ENCODE measurements around the gene KIAA0513. TPM values are rescaled to one million over a fixed set of nuclear protein-coding genes. Genes with fewer than 3 reads are reported as not detected.
"Not testable (repeated sequence)": the region's sequence is repeated elsewhere in the genome, so short reads cannot be mapped to it uniquely, and the experiment has no call there.

The KIAA0513 gene
- total RNA-seq, 1 experiment from 2014 or later: 6.6 TPM

DNA sequence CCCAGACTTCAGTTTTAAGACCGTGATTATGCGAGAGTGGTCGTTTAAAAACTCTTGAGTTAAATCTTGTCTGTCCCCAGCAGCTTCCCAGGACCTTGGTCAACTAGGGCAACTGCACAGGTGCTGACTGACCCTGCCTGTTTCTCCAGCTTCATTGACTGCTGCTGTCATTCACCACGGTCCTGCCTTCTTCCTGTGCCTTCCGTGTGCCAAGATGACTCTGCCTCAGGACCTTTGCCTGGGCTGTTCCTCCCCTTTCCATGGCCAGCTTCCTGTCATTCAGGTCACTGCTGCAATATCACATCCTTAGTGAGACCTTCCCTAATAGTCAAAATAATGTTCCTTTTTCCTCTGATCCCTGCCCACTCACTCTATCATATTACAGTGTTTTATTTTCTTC lies 3.9 kb downstream of the KIAA0513 start:
- no TSS peak for BruUV-seq (replicated peaks)
- Histone ChIP-seq H4K20me1 (ENCODE audit: insufficient read depth) (no peaks in the 10 kb centered on the region), H3K27me3 (ENCODE audit: insufficient read depth, low read length) (peaks cover 9% of the 10 kb centered on the region; the same call in 1 of the 2 replicates), H3K27ac (ENCODE audit: low read depth, low read length) (no peak overlapping the region), H3K4me3 (replicated peaks in 1 of 2; ENCODE audit: low read depth in 1 of 2, low read length in 2 of 2) (no peak overlapping the region), H3K9ac (ENCODE audit: low read length) (no peak overlapping the region), H3K9me3 (ENCODE audit: control insufficient read depth in 1 of 2, insufficient read depth in 1 of 2, low read depth in 1 of 2, low read length in 2 of 2) (no peaks in the 10 kb centered on the region), H3K4me2 (ENCODE audit: low read length) (no peak overlapping the region), H3K36me3 (ENCODE audit: control insufficient read depth in 1 of 2, insufficient read depth in 2 of 2, low read length in 2 of 2) (no peaks in the 10 kb centered on the region), H3K79me2 (ENCODE audit: insufficient read depth, low read length) (no peaks in the 10 kb centered on the region), H3K4me1 (ENCODE audit: control insufficient read depth in 1 of 2, insufficient read depth in 2 of 2, low read length in 2 of 2) (peaks cover 27 to 34% of the 10 kb centered on the region in 2 experiments), H2AFZ (ENCODE audit: low read depth, low read length, poor library complexity, severe bottlenecking) (no peak overlapping the region), H3K9me2 (ENCODE audit: insufficient read depth) (no peaks in the 10 kb centered on the region)
- intact Hi-C loops (cut with micrococcal nuclease): no loop called here
- ATAC-seq (no peak), DNase-seq (ENCODE audit: low read depth, low spot score) (no peak)
- ChIA-PET CTCF (no interaction called here), RAD21 (ENCODE audit: low non-redundant PET in 1 of 2, low total read pairs in 2 of 2, uncharacterized antibody in 2 of 2, unreplicated experiment in 2 of 2) (no interaction called here), POLR2A (no interaction called here)
- TF ChIP-seq POLR2A (IDR thresholded peaks at IDR 0.05; ENCODE audit: borderline replicate concordance, extremely low read depth, insufficient read depth, insufficient read length): no peak
- no peak for TF ChIP-seq JUND (IDR thresholded peaks at IDR 0.05)
- TF ChIP-seq, protein P1, sequence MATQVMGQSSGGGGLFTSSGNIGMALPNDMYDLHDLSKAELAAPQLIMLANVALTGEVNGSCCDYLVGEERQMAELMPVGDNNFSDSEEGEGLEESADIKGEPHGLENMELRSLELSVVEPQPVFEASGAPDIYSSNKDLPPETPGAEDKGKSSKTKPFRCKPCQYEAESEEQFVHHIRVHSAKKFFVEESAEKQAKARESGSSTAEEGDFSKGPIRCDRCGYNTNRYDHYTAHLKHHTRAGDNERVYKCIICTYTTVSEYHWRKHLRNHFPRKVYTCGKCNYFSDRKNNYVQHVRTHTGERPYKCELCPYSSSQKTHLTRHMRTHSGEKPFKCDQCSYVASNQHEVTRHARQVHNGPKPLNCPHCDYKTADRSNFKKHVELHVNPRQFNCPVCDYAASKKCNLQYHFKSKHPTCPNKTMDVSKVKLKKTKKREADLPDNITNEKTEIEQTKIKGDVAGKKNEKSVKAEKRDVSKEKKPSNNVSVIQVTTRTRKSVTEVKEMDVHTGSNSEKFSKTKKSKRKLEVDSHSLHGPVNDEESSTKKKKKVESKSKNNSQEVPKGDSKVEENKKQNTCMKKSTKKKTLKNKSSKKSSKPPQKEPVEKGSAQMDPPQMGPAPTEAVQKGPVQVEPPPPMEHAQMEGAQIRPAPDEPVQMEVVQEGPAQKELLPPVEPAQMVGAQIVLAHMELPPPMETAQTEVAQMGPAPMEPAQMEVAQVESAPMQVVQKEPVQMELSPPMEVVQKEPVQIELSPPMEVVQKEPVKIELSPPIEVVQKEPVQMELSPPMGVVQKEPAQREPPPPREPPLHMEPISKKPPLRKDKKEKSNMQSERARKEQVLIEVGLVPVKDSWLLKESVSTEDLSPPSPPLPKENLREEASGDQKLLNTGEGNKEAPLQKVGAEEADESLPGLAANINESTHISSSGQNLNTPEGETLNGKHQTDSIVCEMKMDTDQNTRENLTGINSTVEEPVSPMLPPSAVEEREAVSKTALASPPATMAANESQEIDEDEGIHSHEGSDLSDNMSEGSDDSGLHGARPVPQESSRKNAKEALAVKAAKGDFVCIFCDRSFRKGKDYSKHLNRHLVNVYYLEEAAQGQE (IDR thresholded peaks at IDR 0.05; ENCODE audit: low read depth): no peak
- TF ChIP-seq ZFX (IDR thresholded peaks at IDR 0.05): no peak
- TF ChIP-seq SP1 (IDR thresholded peaks at IDR 0.05; ENCODE audit: low read depth): no peak
- no peak for TF ChIP-seq MAX (IDR thresholded peaks at IDR 0.05)
- TF ChIP-seq ELF1 (IDR thresholded peaks at IDR 0.05; ENCODE audit: borderline replicate concordance, low read depth): no peak
- TF ChIP-seq CTCF (IDR thresholded peaks at IDR 0.05 in 2 of 3, conservative IDR thresholded peaks at IDR 0.05 in 1 of 3; ENCODE audit: borderline replicate concordance in 1 of 3, insufficient read depth in 1 of 3, low read depth in 2 of 3, low read length in 2 of 3): no peak
- TF ChIP-seq RAD21 (IDR thresholded peaks at IDR 0.05; ENCODE audit: low read depth): no peak
- no peak for TF ChIP-seq TCF7L2 (IDR thresholded peaks at IDR 0.05; ENCODE audit: borderline replicate concordance, extremely low read depth, insufficient read depth, insufficient read length)

GRCh38 chr16:85032187-85032586 lies 4.6 kb downstream of the KIAA0513 start:
- CTCF ChIA-PET; H3K4me3 ChIP-seq (replicated peaks in 1 of 2; ENCODE audit: low read depth in 1 of 2, low read length in 2 of 2); H3K9ac ChIP-seq (ENCODE audit: low read length); RAD21 ChIA-PET (ENCODE audit: low non-redundant PET in 1 of 2, low total read pairs in 2 of 2, uncharacterized antibody in 2 of 2, unreplicated experiment in 2 of 2); intact Hi-C loops (cut with micrococcal nuclease); H3K9me2 ChIP-seq (ENCODE audit: insufficient read depth); ATAC-seq; H4K20me1 ChIP-seq (ENCODE audit: insufficient read depth); H3K27me3 ChIP-seq (ENCODE audit: insufficient read depth, low read length); DNase-seq (ENCODE audit: low read depth, low spot score); H3K36me3 ChIP-seq (ENCODE audit: control insufficient read depth in 1 of 2, insufficient read depth in 2 of 2, low read length in 2 of 2); BruUV-seq (replicated peaks); H3K27ac ChIP-seq (ENCODE audit: low read depth, low read length); H3K4me2 ChIP-seq (ENCODE audit: low read length); H2AFZ ChIP-seq (ENCODE audit: low read depth, low read length, poor library complexity, severe bottlenecking); H3K9me3 ChIP-seq (ENCODE audit: control insufficient read depth in 1 of 2, insufficient read depth in 1 of 2, low read depth in 1 of 2, low read length in 2 of 2); H3K79me2 ChIP-seq (ENCODE audit: insufficient read depth, low read length): not testable (repeated sequence)
- peaks cover 30 to 36% of the 10 kb centered on the region in 2 experiments for H3K4me1 ChIP-seq (ENCODE audit: control insufficient read depth in 1 of 2, insufficient read depth in 2 of 2, low read length in 2 of 2)
- POLR2A ChIA-PET: interaction anchor here (1.3 kb wide), 1 partner anchor 22 kb away, joined by 3 read pairs; no protein-coding TSS in a partner anchor
